Endothelial cell (in vitro differentiated cells): ENCODE data around the gene FYCO1. TPM values are rescaled to one million over a fixed set of nuclear protein-coding genes. Genes with fewer than 3 reads are reported as not detected.

Source experiments
- DNase-seq: peaks from one replicate; pipeline ENCODE4 v3.0.0; 2021; ENCODE audit warnings: low spot score
- H3K27ac Mint-ChIP-seq: one replicate; pipeline ENCODE4 v1.8.0; 2021; ENCODE audit warnings: mixed read lengths, inconsistent platforms; ENCODE audit not compliant: unreplicated experiment
- H3K27me3 Mint-ChIP-seq: one replicate; pipeline ENCODE4 v1.8.0; 2021; ENCODE audit warnings: mild to moderate bottlenecking, moderate library complexity, mixed read lengths, inconsistent platforms; ENCODE audit not compliant: unreplicated experiment
- H3K36me3 Mint-ChIP-seq: one replicate; pipeline ENCODE4 v1.8.0; 2021; ENCODE audit warnings: mild to moderate bottlenecking, low read depth, mixed read lengths, inconsistent platforms; ENCODE audit not compliant: unreplicated experiment
- H3K4me1 Mint-ChIP-seq: one replicate; pipeline ENCODE4 v1.8.0; 2021; ENCODE audit warnings: mild to moderate bottlenecking, mixed read lengths, inconsistent platforms; ENCODE audit not compliant: unreplicated experiment
- H3K4me3 Mint-ChIP-seq: one replicate; pipeline ENCODE4 v1.8.0; 2021; ENCODE audit warnings: mild to moderate bottlenecking, mixed read lengths, inconsistent platforms; ENCODE audit not compliant: unreplicated experiment
- H3K9me3 Mint-ChIP-seq: one replicate; pipeline ENCODE4 v1.8.0; 2021; ENCODE audit warnings: mixed read lengths, inconsistent platforms; ENCODE audit not compliant: unreplicated experiment
- total RNA-seq: library from RNA; stranded (reverse); fragmentation: NEBNext Ultra II Directional; extraction: Animal tissue kit (Norgen Biotek cat#: 25700); gene quantifications from one replicate; pipeline ENCODE4 v1.2.1, GENCODE V29; 2021; ENCODE audit not compliant: unreplicated experiment
- TF ChIP-seq, protein P1 (sequence below): fragments of 200-600 bp; sonication (generic); IDR thresholded peaks from one replicate; pipeline ENCODE4 v1.5.0; 2021; ENCODE audit warnings: antibody characterized with exemption; ENCODE audit not compliant: unreplicated experiment

FYCO1 gene
- total RNA-seq, 1 donor from 2014 or later = 13.8 TPM

DNA sequence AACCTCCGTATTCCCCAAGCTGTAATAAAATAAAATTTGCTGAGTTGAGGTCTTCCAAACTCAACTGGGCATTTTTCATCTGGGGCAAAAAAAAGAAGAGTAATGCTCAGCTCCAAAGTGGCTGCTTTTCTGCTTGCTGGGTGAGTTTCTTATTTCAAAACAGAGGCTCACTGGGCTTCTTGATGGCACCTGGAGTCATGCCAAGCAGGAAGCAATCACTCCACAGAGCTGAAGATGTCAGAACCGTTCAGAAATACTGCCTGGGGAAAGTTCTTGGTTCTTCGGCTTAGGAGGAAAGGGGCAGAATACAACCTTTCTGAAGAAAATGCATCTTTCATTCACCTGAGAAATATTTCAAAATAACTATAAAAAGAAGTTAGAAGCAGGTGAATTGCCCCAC is 105.2 kb downstream of the FYCO1 start:
- H3K4me3 Mint-ChIP-seq = no peak overlapping the region
- no peak overlapping the region for H3K27ac Mint-ChIP-seq
- H3K4me1 Mint-ChIP-seq = peaks cover 8% of the 10 kb centered on the region
- TF ChIP-seq, protein P1, sequence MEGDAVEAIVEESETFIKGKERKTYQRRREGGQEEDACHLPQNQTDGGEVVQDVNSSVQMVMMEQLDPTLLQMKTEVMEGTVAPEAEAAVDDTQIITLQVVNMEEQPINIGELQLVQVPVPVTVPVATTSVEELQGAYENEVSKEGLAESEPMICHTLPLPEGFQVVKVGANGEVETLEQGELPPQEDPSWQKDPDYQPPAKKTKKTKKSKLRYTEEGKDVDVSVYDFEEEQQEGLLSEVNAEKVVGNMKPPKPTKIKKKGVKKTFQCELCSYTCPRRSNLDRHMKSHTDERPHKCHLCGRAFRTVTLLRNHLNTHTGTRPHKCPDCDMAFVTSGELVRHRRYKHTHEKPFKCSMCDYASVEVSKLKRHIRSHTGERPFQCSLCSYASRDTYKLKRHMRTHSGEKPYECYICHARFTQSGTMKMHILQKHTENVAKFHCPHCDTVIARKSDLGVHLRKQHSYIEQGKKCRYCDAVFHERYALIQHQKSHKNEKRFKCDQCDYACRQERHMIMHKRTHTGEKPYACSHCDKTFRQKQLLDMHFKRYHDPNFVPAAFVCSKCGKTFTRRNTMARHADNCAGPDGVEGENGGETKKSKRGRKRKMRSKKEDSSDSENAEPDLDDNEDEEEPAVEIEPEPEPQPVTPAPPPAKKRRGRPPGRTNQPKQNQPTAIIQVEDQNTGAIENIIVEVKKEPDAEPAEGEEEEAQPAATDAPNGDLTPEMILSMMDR = no peak
- H3K9me3 Mint-ChIP-seq = no peaks in the 10 kb centered on the region
- no peak for DNase-seq
- H3K36me3 Mint-ChIP-seq = no peaks in the 10 kb centered on the region
- no peaks in the 10 kb centered on the region for H3K27me3 Mint-ChIP-seq

- Mint-ChIP-seq H3K9me3 (no peaks in the 10 kb centered on the region), H3K36me3 (no peaks in the 10 kb centered on the region), H3K4me3 (no peak overlapping the region), H3K27ac (no peak overlapping the region), H3K4me1 (peaks cover 8% of the 10 kb centered on the region), H3K27me3 (no peaks in the 10 kb centered on the region)
- TF ChIP-seq, protein P1 = no peak
- no peak for DNase-seq
Measured at GRCh38 chr3:45889337-45889736, 106.3 kb downstream of the FYCO1 start.

- Mint-ChIP-seq H3K4me3 (no peak overlapping the region), H3K27me3 (no peaks in the 10 kb centered on the region), H3K4me1 (peaks cover 2% of the 10 kb centered on the region), H3K36me3 (no peaks in the 10 kb centered on the region), H3K27ac (no peak overlapping the region), H3K9me3 (no peaks in the 10 kb centered on the region)
- TF ChIP-seq, protein P1 = no peak
- DNase-seq = no peak
Measured at GRCh38 chr3:45887759-45888511, 107.7 kb downstream of the FYCO1 start.

DNA sequence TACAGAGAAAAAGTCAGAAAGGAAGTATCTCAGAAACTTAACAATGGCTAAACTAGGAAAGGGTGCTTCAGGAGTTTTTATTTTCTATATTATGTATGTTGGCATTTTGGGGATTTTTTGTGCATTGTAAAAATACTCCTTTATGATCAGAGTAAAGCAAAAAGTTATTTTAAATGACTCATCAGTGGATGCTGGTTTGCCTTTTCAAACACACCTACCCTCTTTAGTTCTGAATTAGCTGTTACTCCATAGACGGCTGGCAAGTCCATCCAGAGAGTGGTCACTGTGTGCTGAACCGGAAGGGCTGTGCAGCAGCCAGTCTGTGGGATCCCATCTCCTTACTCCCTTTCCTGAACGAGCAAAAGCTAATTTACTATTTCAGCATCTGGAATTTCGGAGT is 108.3 kb downstream of the FYCO1 start:
- Mint-ChIP-seq H3K27ac (no peak overlapping the region), H3K4me3 (no peak overlapping the region), H3K9me3 (no peaks in the 10 kb centered on the region), H3K4me1 (peaks cover 2% of the 10 kb centered on the region), H3K36me3 (no peaks in the 10 kb centered on the region), H3K27me3 (no peaks in the 10 kb centered on the region)
- TF ChIP-seq, protein P1 = no peak
- DNase-seq = no peak

DNA sequence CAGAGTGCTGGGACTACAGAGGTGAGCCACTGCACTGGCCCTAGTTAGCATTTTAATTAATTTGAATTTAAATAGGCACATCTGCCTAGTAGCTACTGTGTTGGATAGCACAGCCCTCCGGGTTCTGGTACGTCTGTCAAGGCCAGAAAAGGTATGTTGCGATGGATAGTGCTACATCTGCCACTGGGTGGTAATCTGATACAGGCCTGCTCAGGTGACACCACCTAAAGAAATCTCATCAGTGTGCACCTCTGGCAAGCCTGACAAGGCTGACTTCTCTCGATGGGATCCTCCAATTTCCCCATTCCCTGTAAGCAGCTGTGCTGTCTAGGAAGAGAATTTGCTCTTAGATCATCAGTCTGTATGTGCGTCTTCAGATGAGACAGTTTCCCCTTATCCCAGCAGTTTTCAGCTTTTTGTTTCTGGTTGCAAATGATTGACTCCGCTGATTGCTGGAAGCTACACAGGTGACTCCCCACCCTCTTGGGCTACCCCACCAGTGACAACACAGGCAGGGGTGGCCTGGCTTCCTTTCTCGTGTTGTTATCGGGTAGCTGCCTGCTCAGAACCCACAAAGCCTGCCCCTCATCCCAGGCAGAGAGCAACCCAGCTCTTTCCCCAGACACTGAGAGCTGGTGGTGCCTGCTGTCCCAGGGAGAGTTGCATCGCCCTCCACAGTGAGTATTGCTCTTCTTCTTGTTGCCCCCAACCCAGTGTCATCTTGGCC is 109.5 kb downstream of the FYCO1 start, which contains the start of gene CCR9:
TSS of gene CCR9 (plus strand) at position 565 of the 727 bp plus-strand sequence. CDS start 8,391 bp downstream, outside the sequence.
- H3K27me3 Mint-ChIP-seq = no peaks in the 10 kb centered on the region
- no peaks in the 10 kb centered on the region for H3K36me3 Mint-ChIP-seq
- H3K9me3 Mint-ChIP-seq = no peaks in the 10 kb centered on the region
- no peak within 1 kb of the TSS for H3K4me3 Mint-ChIP-seq
- peaks cover 2% of the 10 kb centered on the region for H3K4me1 Mint-ChIP-seq
- DNase-seq = no peak
- H3K27ac Mint-ChIP-seq = no peak within 1 kb of the TSS
- TF ChIP-seq, protein P1 = no peak
